HuH-7.5 (cell line): ENCODE measurements around the gene SFXN5.
"Not testable (repeated sequence)": the region's sequence is repeated elsewhere in the genome, so short reads cannot be mapped to it uniquely, and the experiment has no call there.

ENCODE experiments used
- DNase-seq: peaks from one replicate; pipeline ENCODE4 v3.0.0; 2011; ENCODE audit warnings: low spot score

SFXN5 gene, protein sequence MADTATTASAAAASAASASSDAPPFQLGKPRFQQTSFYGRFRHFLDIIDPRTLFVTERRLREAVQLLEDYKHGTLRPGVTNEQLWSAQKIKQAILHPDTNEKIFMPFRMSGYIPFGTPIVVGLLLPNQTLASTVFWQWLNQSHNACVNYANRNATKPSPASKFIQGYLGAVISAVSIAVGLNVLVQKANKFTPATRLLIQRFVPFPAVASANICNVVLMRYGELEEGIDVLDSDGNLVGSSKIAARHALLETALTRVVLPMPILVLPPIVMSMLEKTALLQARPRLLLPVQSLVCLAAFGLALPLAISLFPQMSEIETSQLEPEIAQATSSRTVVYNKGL

DNA sequence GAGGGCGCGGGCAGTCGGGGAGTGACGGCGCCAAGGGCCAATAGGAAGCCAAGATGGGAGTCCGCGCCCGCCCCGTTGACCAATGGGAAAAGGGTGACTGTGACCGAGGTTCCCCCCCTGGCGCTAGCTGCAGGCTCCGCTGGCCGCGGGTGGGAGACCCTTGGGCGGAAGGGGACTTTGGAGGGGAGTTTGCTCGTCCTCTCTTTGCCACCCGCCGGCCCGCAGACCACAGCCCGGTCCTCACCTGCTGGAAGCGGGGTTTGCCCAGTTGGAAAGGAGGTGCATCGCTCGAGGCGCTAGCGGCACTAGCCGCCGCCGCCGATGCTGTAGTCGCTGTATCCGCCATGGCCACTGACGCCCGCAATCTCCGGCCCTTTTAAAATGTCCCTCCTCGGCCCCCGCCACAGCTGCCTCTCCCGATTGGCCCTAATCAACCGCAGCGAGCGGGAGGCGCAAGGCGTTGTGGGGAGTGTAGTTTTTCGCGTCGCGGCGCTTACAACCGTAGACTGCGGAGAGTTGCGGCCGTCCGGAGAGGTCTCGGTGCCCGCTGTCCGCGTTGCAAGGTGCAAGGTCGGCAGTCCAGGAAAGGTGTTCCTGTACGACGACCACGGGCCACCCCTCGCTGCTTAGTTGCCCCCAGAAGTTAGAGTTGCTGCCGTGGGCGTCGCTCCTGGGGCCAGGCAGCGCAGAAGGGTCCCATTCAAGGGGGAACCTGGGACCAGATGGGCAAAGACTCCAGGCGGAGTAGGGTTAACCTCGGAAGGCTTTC is at the start of gene SFXN5:
Gene SFXN5 (minus strand): TSS at position 353 of the 769 bp plus-strand sequence. CDS start 7 bp downstream, at position 346.
- peak; percentile 97 for DNase-seq

DNA sequence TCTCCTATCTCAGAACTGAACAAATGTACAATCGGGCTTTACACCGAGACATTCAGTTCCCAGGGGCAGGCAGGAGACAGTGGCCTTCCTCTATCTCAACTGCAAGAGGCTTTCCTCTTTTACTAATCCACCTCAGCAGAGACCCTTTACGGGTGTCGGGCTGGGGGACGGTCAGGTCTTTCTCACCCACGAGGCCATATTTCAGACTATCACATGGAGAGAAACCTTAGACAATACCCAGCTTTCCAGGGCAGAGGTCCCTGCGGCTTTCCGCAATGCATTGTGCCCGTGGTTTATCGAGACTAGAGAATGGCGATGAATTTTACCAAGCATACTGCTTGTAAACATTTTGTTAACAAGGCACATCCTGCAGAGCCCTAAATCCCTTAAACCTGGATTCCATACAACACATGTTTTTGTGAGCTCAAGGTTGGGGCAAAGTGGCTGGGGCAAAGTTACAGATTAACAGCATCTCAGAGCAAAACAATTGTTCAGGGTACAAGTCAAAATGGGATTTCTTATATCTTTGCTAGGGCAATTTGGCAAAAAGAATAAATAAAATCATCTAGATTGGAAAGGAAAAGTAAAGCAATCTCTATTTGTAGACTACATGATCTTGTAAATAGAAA is 48.2 kb upstream of the SFXN5 start:
- not testable (repeated sequence) for DNase-seq

DNA sequence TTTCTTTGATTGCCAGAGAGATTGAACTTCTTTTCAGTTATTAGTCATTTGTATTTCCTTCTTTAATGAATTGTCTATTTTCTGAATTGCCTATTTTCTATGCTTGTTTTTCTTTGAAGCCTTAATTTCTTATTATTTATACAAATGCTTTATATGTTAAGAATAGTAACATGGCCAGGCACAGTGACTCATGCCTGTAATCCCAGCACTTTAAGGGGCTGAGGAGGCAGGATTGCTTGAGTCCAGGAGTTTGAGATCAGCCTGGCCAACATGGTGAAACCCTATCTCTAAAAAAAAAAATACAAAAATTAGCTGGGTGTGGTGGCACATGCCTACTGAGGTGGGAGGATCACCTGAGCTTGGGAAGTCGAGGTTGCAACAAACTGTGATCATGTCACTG is 45.9 kb upstream of the SFXN5 start:
- no peak for DNase-seq

DNA sequence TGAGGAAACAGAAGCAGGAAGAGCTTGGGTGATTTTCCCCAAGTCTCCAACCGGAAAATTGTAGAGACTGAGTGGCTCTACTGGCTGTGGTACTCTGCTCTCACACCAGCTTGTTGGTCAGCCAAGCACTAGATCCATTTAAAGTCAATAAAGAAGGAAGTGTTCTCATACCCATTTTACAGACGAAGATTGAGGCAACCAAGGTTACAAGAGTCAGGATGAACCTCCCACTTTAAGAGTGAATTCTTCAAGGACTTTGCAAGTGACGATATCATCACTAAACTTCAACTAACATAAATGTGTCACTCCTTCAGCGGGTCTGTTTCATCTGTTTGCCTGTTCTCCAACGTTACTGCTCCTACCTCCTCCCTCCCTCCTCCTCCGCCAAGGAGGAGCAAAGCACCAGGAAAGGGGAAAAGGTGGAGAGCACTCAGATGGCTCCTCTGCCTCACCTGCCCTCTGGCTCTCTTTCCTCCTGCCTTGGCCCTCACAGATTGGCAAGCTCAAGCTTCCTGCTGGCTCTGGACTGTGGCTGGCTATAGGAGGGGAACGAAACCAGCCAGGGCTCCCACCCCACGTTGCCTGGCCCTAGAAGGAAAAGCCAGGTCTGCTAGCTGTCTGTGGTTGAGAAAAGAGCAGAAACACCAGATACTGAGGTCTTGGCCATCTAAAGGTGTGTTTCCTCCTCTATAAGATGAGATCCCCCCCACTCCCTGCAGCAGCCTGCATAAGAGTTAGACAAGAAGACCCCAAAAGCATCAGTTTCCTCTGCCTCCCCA is 44.9 kb upstream of the SFXN5 start:
- DNase-seq, result no peak

DNA sequence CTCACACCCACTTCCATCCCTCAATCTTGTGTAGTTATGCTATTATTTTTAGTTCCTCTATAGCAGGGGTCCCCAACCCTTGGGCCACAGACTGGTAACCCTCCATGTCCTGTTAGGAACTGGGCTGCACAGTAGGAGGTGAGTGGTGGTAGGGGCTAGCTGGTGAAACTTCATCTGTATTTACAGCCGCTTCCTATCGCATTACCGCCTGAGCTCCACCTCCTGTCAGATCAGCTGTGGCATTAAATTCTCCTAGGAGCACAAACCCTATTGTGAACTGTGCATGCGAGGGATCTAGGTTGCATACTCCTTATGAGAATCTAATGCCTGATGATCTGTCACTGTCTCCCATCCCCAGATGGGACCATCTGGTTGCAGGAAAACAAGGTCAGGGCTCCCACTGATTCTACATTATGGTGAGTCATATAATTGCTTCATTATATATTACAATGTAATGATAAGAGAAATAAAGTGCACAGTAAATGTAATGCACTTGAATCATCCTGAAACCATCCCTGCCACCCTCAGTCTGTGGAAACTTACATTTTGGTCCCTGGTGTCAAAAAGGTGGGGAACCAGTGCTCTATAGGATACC is 42.9 kb upstream of the SFXN5 start:
- no peak for DNase-seq

DNA sequence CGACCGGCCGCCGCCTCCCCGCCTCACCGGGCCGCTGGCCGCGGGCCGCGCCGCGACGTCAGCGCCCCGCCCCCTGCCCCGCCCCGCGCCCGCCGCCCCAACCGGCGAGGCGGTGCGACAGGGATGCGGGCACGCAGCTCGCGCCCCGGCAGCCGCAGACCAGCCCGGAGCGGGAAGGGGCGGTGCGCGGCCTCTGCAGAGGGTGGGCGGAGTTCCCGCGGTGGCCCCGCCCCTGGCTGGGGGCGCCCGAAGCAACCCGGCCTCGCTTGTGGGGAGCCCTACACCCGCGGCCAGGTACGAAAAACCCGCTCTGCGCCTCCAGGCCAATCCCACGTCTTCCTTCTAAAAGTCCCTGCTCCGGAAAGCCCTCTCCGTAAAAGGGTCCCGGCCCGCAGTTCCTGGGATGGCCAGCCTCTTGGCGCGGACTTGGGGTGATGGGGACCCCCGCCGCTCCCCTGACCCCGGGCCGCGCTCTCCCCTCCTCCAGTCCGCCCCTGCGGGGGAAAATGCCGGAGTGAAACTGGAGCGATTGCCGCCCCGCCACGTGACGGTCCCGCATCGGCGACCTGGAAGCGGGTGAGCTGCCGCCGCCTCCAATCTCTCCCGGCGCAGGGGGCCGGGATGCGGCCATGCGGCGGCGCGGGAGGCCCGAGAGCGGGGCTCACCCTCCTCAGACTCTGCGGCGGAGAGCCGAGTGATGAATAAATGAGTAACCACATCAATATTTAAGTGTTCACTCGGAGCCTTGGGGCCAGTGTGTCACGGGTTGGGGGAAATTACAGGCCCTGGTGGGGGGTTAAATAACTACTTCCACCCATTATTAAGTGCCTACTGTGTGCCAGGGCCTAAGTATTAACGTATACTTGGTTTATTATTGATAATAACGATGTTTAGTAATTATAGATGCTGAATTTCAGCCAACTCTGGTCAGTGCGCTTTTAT is 41.7 kb upstream of the SFXN5 start, which contains the start of gene RAB11FIP5:
Gene RAB11FIP5 (minus strand): TSS at position 36 of the 942 bp plus-strand sequence. CDS start 171 bp downstream, outside the sequence.
- DNase-seq, result peak; percentile 78

DNA sequence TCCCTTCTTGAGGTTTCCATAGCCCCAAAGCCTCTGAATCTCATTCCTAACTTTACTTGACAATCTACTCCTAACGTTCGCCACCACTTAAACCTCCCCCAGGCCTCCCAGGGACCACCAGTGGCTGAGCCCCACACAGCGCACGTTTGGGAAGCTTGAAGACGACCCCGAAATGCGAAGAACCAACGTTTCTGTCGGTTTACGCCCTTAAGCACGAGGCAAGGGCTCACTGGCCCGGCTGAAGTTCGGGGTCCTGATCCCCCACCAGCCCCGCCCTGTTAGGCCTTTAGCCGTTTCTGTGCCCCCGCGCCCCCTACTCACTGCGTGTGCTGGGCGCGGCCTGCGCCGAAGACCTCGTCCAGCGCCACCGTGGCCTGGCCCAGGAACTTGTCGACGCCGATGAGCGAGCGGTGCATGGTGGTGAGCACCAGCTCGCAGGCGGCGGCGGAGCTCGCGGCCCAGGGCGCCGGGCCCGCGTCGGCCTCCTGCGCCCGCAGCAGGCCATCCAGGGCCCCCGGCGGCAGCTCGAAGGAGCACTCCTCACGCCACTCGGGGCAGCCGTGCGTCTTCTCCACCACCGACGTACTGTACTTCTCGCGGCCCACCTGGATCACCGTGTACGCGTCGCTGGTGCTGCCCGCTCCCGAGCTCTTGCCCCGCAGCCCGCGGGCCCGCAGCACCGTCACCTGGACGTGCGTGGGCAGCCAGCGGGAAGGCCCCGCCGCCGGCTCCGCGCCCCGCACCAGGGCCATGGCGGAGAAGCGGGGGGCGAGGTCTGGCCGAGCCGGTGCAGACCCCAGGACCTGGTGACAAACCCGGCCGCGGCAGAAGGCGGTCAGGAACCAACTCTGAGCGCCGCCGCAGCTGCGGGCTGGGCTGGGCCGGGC is 40.8 kb upstream of the SFXN5 start:
- DNase-seq, result peak; percentile 44

DNA sequence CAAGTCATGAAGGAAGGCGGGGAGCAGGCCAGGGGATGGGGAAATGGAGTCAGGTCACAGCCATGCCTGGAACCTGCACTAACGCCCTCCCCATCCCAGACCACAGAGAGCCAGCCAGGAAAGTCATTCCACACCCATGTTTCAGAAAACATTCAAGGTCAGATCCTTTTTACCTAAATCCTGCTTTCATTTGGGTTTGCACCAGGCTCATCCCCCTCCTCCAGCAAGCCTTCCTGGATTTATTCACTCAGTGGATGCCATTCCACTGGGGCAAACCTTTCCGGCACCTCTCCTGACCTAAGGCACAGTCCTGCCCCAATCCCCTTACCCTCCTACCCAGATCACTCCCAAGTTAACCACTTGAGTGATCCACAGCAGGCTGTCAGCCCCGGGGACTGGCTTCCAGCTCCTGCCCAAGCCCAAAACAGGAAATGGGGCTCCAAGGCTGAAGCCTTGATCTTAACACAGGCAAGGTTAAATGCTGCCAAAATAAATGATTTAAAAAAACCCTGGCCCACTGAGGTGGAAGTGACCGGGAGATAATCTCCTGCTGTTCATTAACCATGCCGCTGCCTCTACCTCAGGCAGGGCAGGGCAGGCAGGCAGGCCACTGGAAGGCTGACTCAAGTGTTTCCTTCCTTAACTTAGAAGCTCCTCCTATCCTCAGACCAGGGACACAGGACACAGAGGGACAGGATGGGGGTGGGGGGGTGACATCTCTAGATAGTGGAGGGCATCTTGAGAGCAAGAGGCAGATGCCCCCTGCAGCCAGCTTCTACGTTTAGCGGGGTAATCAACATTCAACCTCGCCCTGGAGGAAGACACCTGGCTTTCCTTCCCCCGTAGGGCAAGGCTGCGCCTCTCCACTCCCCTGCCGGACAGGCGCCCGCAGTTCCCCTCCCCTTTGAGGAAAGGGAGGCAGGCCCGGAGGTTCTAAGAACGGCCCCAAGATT is 39.8 kb upstream of the SFXN5 start:
- DNase-seq, result no peak

DNA sequence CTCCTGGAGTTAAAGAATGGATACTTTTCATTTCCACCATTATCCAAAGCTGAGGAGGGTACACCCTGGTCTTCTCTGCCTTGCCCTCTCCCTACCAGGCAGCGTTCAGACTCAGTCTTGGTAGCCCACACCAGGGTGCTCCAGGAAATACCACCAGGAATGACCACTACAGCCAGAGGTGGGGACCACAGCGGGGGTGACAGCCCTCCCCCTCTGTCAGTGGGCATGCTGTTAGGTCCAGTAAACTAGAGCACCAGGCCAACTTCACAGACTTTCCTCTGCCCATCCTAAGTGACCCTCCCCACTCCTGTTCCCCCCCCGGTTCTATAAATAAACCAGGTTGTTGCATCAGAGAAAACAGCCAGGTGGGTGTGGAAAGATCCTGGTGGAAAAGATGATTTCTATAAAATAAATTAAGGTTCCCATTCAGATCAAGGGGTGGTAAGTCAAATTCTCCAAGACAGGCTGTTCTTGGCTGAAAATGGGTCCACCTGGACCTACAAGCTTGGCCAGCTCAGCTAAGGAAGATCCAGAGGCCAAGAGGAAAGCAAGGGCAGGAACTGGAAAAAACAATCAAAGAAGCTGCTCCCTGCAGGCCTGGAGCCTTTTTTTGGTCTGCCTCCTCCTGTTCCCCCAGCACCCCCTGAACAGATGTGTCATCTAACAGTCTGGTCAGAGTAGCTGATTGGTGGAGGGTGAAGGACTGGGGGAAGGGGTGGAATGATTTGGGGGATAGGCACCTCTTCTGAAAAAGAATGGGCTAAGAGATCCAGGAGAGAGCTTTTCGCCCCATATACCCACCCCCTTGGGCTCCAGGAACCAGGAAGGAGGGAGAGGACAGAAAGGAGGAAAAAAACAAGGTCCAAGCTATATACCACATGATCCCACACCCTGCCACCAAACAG is 38.9 kb upstream of the SFXN5 start:
- DNase-seq, result no peak

DNA sequence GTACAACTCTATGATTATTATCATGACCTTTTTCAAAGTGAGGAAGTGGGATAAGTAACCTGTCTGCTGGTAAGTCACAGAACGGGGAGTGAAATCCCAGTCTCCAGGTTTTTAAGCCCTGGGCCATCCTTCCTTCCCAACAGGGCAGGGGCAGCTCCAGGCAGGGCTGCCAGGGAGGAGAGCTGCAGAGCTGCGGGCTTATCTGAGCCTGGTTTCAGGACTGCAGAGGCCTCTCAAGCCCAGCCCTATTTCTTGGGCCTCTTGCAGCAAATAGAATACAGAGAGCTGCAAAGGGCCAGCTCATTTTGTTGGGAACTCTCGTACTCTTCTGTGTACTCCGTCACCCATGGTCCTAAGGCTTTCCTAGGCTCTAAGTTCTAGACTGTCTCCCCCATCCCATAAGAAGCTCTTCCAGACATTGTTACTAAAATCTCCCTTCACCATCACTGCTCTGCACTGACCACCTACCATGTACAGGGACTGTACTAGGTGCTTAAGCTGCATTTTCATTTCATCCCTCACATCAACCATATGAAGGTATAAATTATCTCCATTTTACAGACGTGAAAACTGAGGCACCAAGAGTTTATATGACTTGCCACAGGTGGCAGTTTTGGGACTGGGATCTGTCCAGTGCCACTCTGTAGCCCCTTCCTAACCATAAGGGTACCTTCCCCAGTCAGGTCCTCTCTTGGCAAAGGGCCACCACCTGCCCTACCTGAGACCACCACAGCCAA is 38.1 kb upstream of the SFXN5 start:
- DNase-seq, result no peak

DNA sequence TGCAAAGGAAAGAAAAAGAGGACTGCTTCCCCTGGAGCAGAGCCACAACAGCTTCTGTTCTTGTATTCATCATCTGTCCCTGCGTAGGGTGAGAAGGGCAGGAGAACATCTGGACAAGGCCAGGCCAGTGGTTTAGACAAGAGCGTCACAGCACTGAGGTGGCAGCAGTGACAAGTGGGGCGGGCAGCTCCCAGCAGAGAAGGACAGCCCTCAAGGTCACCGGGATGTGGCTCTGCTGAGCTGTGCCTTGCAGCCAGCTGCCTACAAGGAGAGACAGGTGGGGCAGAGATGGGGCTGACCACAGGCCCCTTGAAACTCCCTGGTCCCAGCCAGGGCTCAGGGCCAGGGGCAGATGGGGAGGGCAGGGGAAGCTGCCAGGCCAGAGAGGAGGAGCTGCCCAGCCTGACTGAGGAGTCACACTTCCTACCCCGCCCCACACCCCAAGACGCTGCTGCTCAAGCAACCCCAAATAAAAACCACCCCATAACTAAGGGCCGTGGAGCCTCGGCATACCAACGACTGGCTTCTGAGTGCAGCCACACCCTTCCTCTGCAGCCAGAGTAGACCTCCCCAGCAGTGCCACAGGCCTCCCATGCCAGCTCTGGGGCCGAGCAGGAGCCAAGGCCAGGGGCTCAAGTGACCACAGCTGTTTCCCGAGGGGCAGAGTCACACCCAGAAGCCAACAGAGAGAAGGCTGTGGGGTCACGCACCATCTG is 35.9 kb upstream of the SFXN5 start:
- DNase-seq, result no peak

DNA sequence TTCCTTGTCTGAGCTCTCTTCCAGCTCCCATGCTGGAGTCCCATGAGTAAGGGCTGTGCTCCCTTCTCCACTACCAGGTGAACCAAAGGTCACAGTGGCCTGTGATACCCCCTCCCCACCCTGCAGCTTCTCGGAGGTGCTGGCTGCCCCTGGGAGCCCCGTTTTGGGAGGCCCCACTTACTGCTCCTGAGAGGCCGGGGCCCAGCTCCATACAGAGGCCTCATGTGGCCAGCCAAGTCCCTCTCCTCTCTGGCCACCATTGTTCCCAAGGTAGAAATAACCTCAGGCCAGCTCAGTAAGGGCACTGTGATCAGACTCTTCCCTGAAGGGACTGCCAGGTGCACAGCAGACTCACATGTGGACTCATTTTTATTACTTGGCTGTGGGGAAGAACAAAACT is 35.3 kb upstream of the SFXN5 start:
- no peak for DNase-seq

DNA sequence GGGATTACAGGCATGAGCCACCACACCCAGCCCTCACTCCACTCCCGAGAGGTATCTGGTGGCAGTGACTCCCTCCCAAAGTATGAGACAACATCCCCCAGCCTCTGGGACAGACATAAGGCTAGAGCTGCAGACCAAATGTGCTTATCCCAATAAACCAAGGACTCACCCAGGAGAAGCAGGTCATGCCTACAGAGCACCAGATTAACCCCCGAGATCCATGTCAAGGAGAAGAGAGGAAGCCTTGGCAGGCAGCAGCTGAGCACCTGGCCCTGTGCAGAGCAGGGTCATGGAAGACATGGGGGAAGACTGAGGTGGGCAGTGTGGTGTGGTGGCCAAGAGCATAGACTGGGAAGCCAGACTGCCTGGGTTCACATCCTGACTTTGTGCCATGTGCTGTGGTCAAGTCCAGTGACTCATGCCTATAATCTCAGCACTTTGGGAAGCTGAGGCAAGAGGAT is 34.0 kb upstream of the SFXN5 start:
- no peak for DNase-seq

DNA sequence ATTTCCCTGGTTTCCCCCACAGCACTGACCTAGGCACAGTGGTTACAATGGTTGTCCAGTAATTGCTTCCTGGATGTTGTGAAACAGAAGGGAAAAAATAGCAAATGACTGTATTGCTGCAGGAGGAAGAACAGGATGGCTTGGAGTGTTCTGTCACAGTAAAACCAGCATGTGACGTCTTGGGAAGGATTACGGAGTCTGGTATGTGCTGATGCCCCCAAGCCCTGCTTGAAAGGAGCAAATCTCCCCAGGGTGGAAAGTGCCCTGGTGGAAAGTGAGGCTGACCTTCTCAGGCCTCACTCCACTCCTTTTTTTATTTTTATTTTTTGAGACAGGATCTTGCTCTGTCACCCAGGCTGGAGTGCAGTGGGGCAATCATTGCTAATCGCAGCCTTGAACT is 33.4 kb upstream of the SFXN5 start:
- no peak for DNase-seq

DNA sequence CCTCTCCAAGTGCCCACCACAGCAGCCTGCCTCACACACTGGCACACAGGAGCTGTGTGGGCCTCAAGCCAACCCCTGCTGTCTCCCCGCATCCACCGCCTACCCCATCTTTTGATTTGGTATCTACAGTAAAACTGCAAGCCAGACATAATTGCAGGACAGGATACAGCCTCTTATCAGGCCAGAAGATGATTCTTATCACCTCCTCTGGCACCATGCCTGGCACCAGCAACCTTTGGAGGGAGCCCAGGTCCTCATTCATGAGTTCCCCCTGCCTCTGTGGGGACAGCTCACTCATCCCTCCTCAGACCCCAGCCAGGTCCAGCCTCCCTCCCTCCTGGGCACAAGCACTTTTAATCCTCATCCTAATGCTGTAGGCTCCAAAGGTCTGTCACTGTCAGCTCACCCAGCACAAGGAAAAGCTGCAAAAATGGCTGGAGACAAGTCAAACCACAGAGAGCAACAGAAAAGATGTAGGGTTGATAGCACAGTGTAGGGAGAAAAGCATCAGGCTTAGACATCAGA is 31.6 kb upstream of the SFXN5 start:
- DNase-seq, result no peak
